Ovary (tissue), 9 donors: ENCODE measurements around the gene ZCCHC8. TPM values are rescaled to one million over a fixed set of nuclear protein-coding genes. Genes with fewer than 3 reads are reported as not detected.

ENCODE experiments used
- DNase-seq, 5 donors: peaks; one replicate each; pipeline ENCODE4 v3.0.0-alpha.2; 2019 to 2020
- H3K27ac ChIP-seq, 2 donors: fragments of 200-600 bp; one replicate each; pipeline versions ENCODE4 v1.5.1 to v1.8.0; 2019 to 2022
- H3K27me3 ChIP-seq: fragments of 200-600 bp; one replicate; pipeline ENCODE4 v1.8.0; 2022
- H3K36me3 ChIP-seq: fragments of 200-600 bp; sonication (generic); one replicate; pipeline ENCODE4 v1.5.1; 2019
- H3K4me1 ChIP-seq: one replicate; pipeline ENCODE4 v1.8.1; 2013; ENCODE audit warnings: mild to moderate bottlenecking, moderate library complexity; ENCODE audit not compliant: insufficient read depth
- H3K4me3 ChIP-seq: fragments of 200-600 bp; sonication (generic); one replicate; pipeline ENCODE4 v1.5.1; 2017
- H3K9me3 ChIP-seq, 2 donors: fragments of 200-600 bp in 1 of 2; sonication (generic) in 1 of 2; one replicate each; pipeline versions ENCODE4 v1.5.1 to v1.8.1; 2013 to 2019; ENCODE audit warnings: mild to moderate bottlenecking in 1 of 2, moderate library complexity in 1 of 2
- CTCF ChIP-seq, 3 donors: fragments of 450-650 bp in 2 of 3; fragments of 200-600 bp in 1 of 3; IDR thresholded peaks; one replicate each; pipeline versions ENCODE4 v1.5.1 to v1.8.0; 2016 to 2022; ENCODE audit warnings: antibody characterized with exemption in 3 of 3, mild to moderate bottlenecking in 1 of 3
- EP300 ChIP-seq: sonication (generic); formaldehyde crosslinking; IDR thresholded peaks from one replicate; pipeline ENCODE4 v1.6.1; 2017; ENCODE audit warnings: antibody characterized with exemption
- POLR2A ChIP-seq: fragments of 450-650 bp; IDR thresholded peaks from one replicate; pipeline ENCODE4 v1.6.1; 2017; ENCODE audit warnings: antibody characterized with exemption, mild to moderate bottlenecking, moderate library complexity
- WGBS, 3 donors: extraction: QIAGEN DNeasy Blood & Tissue Kit in 1 of 3; methylation state at CpG; one replicate each; pipeline versions ENCODE4 v1.1.5 to v1.1.7; 2013 to 2017; 5-methylcytosine and 5-hydroxymethylcytosine counted together
- intact Hi-C, 4 donors: fragments of 100-400 bp; cut with DNase I; formaldehyde crosslinking; loops; one replicate each; pipeline versions ENCODE4 v1.11.0 to v1.15.1; 2022 to 2023
- polyA plus RNA-seq, 2 donors: library from polyadenylated mRNA; stranded (reverse); fragments of 200-250 nt in 1 of 2; fragments of 350-450 nt in 1 of 2; fragmentation: Illumina TruSeq in 1 of 2; extraction: RNeasy Lipid Tissue Mini Kit (QIAGEN cat#74804) in 1 of 2; gene quantifications; one replicate each; pipeline ENCODE4 v1.2.3, GENCODE V29; 2013 to 2014
- total RNA-seq, 7 donors: library from RNA; depleted of rRNA in 2 of 7; stranded (reverse); fragments of >200 nt in 2 of 7; fragmentation: NEBNext Ultra II Directional in 3 of 7; extraction: Animal tissue kit (Norgen Biotek cat#: 25700) in 3 of 7; gene quantifications; one replicate each; pipeline versions ENCODE4 v1.1.0 to v1.2.4, GENCODE V29; 2016 to 2023
- donor health status: DM: no; HTN: no; CAD: no; lungs with moderate emphysema.
- donor health status: DM: no; HTN: no; CAD: no.
- donor health status: Bipolar disorder and iron deficiency.
- donor health status: DM: yes; HTN: yes; CAD: no.
- donor health status: DM: no; HTN: no; CAD: no.
- donor health status: DM: yes; HTN: yes; CAD: no.

The ZCCHC8 gene
- total and polyA plus RNA-seq, 9 donors = 18.0 to 31.8 (median 22.7) TPM

DNA sequence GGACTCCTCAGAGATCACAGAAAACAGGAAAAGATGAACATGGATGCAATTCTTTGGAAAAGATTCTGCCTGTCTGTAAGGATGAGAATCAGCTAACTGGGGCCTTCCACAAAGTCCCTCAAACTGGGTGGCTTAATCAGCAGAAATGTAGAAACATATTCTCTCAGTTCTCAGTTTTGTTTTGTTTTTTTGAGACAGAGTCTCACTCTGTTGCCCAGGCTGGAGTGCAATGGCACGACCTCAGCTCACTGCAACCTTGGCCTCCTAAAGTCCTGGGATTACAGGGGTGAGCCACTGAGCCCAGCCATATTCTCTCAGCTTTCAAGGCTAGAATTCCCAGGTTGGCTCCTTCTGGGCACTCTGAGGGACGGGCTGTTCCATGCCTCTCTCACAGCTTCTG is 40.1 kb downstream of the ZCCHC8 start:
- Histone ChIP-seq H3K36me3 (no peaks in the 10 kb centered on the region), H3K4me3 (no peak overlapping the region), H3K27ac (no peak overlapping the region), H3K27me3 (no peaks in the 10 kb centered on the region), H3K9me3 (no peaks in the 10 kb centered on the region), H3K4me1 (no peaks in the 10 kb centered on the region)
- peak in 1 of 5 donors; percentile 6 for DNase-seq
- TF ChIP-seq POLR2A = no peak
- TF ChIP-seq EP300 = no peak
- no peak for TF ChIP-seq CTCF (IDR thresholded peaks at IDR 0.05)
- intact Hi-C loops = no loop called here
- WGBS, 3 donors = 67 to 77% (median 69%) methylated on average over 2 of the region's 2 CpGs

- no peaks in the 10 kb centered on the region for H3K9me3 ChIP-seq
- H3K4me1 ChIP-seq = no peaks in the 10 kb centered on the region
- no peaks in the 10 kb centered on the region for H3K36me3 ChIP-seq
- no peak for TF ChIP-seq POLR2A
- no peak for TF ChIP-seq CTCF (IDR thresholded peaks at IDR 0.05)
- peak in 1 of 5 donors; percentile 3 for DNase-seq
- WGBS, 3 donors = 92 to 95% (median 93%) methylated on average over 7 of the region's 7 CpGs
- H3K27ac ChIP-seq = no peak overlapping the region
- no peak overlapping the region for H3K4me3 ChIP-seq
- intact Hi-C loops = no loop called here
- no peaks in the 10 kb centered on the region for H3K27me3 ChIP-seq
Measured at GRCh38 chr12:122460061-122460460, 40.7 kb downstream of the ZCCHC8 start.

GRCh38 chr12:122459211-122459610 is 41.5 kb downstream of the ZCCHC8 start:
- no peaks in the 10 kb centered on the region for H3K27me3 ChIP-seq
- DNase-seq = peak in 1 of 5 donors; percentile 6
- intact Hi-C loops = no loop called here
- H3K4me1 ChIP-seq = no peaks in the 10 kb centered on the region
- 86 to 98% (median 94%) methylated on average over 2 of the region's 2 CpGs for WGBS, 3 donors
- no peaks in the 10 kb centered on the region for H3K9me3 ChIP-seq
- no peaks in the 10 kb centered on the region for H3K36me3 ChIP-seq
- no peak overlapping the region for H3K27ac ChIP-seq
- H3K4me3 ChIP-seq = no peak overlapping the region
- no peak for TF ChIP-seq POLR2A
- TF ChIP-seq EP300 = no peak
- TF ChIP-seq CTCF (IDR thresholded peaks at IDR 0.05) = no peak

DNA sequence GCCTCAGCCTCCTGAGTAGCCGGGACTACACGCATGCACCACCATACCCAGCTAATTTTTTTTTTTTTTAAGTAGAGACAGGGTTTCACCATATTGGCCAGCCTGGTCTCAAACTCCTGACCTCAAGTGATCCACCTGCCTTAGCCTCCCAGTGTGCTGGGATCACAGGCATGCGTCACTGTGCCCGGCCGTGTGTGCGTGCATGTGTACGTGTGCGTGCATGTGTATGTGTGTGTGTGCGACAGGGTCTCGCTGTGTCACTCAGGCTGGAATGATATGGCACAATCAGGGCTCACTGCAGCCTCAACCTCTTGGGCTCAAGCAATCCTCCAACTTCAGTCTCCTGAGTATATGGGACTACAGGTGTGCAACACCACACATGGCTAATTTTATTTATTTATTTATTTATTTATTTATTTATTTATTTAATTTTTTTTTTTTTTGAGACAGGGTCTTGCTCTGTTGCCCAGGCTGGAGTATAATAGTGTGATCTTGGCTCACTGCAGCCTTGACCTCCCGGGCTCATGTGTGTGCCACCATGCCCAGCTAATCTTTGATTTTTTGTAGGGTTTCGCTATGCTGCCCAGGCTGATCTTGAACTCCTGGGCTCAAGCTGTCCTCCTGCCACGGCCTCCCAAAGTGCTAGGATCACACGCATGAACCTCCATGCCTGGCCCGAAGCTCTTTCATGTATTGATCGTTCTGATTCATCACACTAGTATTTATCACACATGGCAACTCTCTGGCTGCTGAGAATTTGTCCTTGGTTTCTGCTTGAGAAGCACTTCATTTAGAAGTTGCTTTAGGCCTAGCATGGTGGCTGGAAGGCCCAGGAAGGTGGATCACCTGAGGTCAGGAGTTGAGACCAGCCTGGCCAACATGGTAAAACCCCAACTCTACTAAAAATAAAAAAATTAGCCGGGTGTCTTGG is 42.4 kb downstream of the ZCCHC8 start:
- H3K4me3 ChIP-seq = no peak overlapping the region
- no peak overlapping the region for H3K27ac ChIP-seq
- H3K4me1 ChIP-seq = no peaks in the 10 kb centered on the region
- H3K36me3 ChIP-seq = no peaks in the 10 kb centered on the region
- 90 to 94% (median 94%) methylated on average over 17 of the region's 17 CpGs for WGBS, 3 donors
- peak in 1 of 5 donors; percentile 9 for DNase-seq
- no peaks in the 10 kb centered on the region for H3K27me3 ChIP-seq
- TF ChIP-seq EP300 = no peak
- TF ChIP-seq POLR2A = no peak
- no peak for TF ChIP-seq CTCF (IDR thresholded peaks at IDR 0.05)
- H3K9me3 ChIP-seq = no peaks in the 10 kb centered on the region
- intact Hi-C loops = no loop called here
